WTC11 (cell line): ENCODE measurements around the gene WSB1. TPM values are rescaled to one million over a fixed set of nuclear protein-coding genes. Genes with fewer than 3 reads are reported as not detected.

ENCODE experiments used
- ATAC-seq: fragments of 200-7000 bp; cut with Tn5 transposase; 2 replicates; pipeline ENCODE4 v1.10.0; 2021; ENCODE audit warnings: mild to moderate bottlenecking, moderate library complexity
- CTCF ChIA-PET: fragments of 300-600 bp; sonication (Branson Sonifier 250); formaldehyde crosslinking; loops from one replicate; lab custom pipeline; 2021; ENCODE audit warnings: antibody characterized with exemption; lab: Charles Lee
- POLR2A ChIA-PET: fragments of 350-600 bp; sonication (Branson Sonifier 250); formaldehyde crosslinking; loops from one replicate; lab custom pipeline; 2021; ENCODE audit warnings: antibody characterized with exemption; lab: Charles Lee
- DNase-seq: peaks from one replicate; pipeline ENCODE4 v3.0.0; 2021; ENCODE audit warnings: low spot score
- H3K27ac Mint-ChIP-seq: 2 replicates; pipeline ENCODE4 v1.8.0; 2021; ENCODE audit warnings: mixed read lengths
- H3K27me3 Mint-ChIP-seq: 2 replicates; pipeline ENCODE4 v1.8.0; 2021; ENCODE audit warnings: low read depth, mild to moderate bottlenecking, moderate library complexity, mixed read lengths
- H3K36me3 Mint-ChIP-seq: 2 replicates; pipeline ENCODE4 v1.8.0; 2021; ENCODE audit warnings: mixed read lengths
- H3K4me1 Mint-ChIP-seq: 2 replicates; pipeline ENCODE4 v1.8.0; 2022; ENCODE audit warnings: mixed read lengths
- H3K4me3 Mint-ChIP-seq: 2 replicates; pipeline ENCODE4 v1.8.0; 2021; ENCODE audit warnings: mild to moderate bottlenecking, moderate library complexity, mixed read lengths
- H3K9me3 Mint-ChIP-seq: 2 replicates; pipeline ENCODE4 v1.8.0; 2021; ENCODE audit warnings: mixed read lengths
- CBFB ChIP-seq: sonication (generic); formaldehyde crosslinking; IDR thresholded peaks from 2 replicates; pipeline ENCODE4 v1.8.1; 2022; ENCODE audit warnings: mild to moderate bottlenecking, low read depth, missing genetic modification reagents
- E2F4 ChIP-seq: sonication (generic); formaldehyde crosslinking; IDR thresholded peaks from 2 replicates; pipeline ENCODE4 v1.8.1; 2022; ENCODE audit warnings: low read depth, mild to moderate bottlenecking, moderate library complexity, missing genetic modification reagents, borderline replicate concordance
- E2F5 ChIP-seq: sonication (generic); formaldehyde crosslinking; IDR thresholded peaks from 2 replicates; pipeline ENCODE4 v1.8.1; 2022; ENCODE audit warnings: mild to moderate bottlenecking, moderate library complexity, missing genetic modification reagents
- EMX1 ChIP-seq: fragments of 250-450 bp; sonication (Bioruptor Pico); IDR thresholded peaks from 2 replicates; pipeline ENCODE4 v1.8.0; 2021; ENCODE audit warnings: mild to moderate bottlenecking
- FOXP1 ChIP-seq: sonication (generic); formaldehyde crosslinking; IDR thresholded peaks from 2 replicates; pipeline ENCODE4 v1.8.0; 2022; ENCODE audit warnings: missing genetic modification reagents, mild to moderate bottlenecking, moderate library complexity, borderline replicate concordance
- FOXP4 ChIP-seq: sonication (generic); formaldehyde crosslinking; IDR thresholded peaks from 2 replicates; pipeline ENCODE4 v1.8.0; 2022; ENCODE audit warnings: mild to moderate bottlenecking, missing genetic modification reagents
- GTF2I ChIP-seq: fragments of 250-450 bp; sonication (Bioruptor Pico); conservative IDR thresholded peaks from 2 replicates; pipeline ENCODE4 v1.4.0; 2021; ENCODE audit warnings: mild to moderate bottlenecking
- HMGXB4 ChIP-seq: sonication (generic); formaldehyde crosslinking; IDR thresholded peaks from 2 replicates; pipeline ENCODE4 v1.8.1; 2023; ENCODE audit warnings: mild to moderate bottlenecking, moderate library complexity, missing genetic modification reagents
- IRF1 ChIP-seq: sonication (generic); formaldehyde crosslinking; IDR thresholded peaks from 2 replicates; pipeline ENCODE4 v1.8.0; 2023; ENCODE audit warnings: missing genetic modification reagents
- KAT7 ChIP-seq: sonication (generic); formaldehyde crosslinking; IDR thresholded peaks from 2 replicates; pipeline ENCODE4 v1.8.1; 2023; ENCODE audit warnings: missing genetic modification reagents, mild to moderate bottlenecking, borderline replicate concordance
- MXD4 ChIP-seq: fragments of 250-450 bp; sonication (Bioruptor Pico); IDR thresholded peaks from 2 replicates; pipeline ENCODE4 v1.8.0; 2021; ENCODE audit warnings: mild to moderate bottlenecking, moderate library complexity, borderline replicate concordance
- MYBL2 ChIP-seq: sonication (generic); formaldehyde crosslinking; IDR thresholded peaks from 2 replicates; pipeline ENCODE4 v1.8.1; 2023; ENCODE audit warnings: mild to moderate bottlenecking, moderate library complexity, missing genetic modification reagents
- NFATC4 ChIP-seq: fragments of 250-450 bp; sonication (Bioruptor Pico); IDR thresholded peaks from 2 replicates; pipeline ENCODE4 v1.9.0; 2021; ENCODE audit warnings: mild to moderate bottlenecking
- NR1H2 ChIP-seq: sonication (generic); formaldehyde crosslinking; IDR thresholded peaks from 2 replicates; pipeline ENCODE4 v1.9.0; 2021; ENCODE audit warnings: mild to moderate bottlenecking, moderate library complexity, missing genetic modification reagents
- NR2C2 ChIP-seq: sonication (generic); formaldehyde crosslinking; IDR thresholded peaks from 2 replicates; pipeline ENCODE4 v1.8.0; 2022; ENCODE audit warnings: mild to moderate bottlenecking, missing genetic modification reagents
- RORB ChIP-seq: fragments of 250-450 bp; sonication (Bioruptor Pico); IDR thresholded peaks from 2 replicates; pipeline ENCODE4 v1.9.0; 2021; ENCODE audit warnings: mild to moderate bottlenecking
- SMAD3 ChIP-seq: sonication (generic); formaldehyde crosslinking; IDR thresholded peaks from 2 replicates; pipeline ENCODE4 v1.8.0; 2022; ENCODE audit warnings: missing genetic modification reagents, mild to moderate bottlenecking, borderline replicate concordance
- SOX15 ChIP-seq: fragments of 250-450 bp; sonication (Bioruptor Pico); IDR thresholded peaks from 2 replicates; pipeline ENCODE4 v1.9.0; 2021; ENCODE audit warnings: mild to moderate bottlenecking
- STAT6 ChIP-seq: sonication (generic); formaldehyde crosslinking; conservative IDR thresholded peaks from 2 replicates; pipeline ENCODE4 v1.8.1; 2023; ENCODE audit warnings: mild to moderate bottlenecking, low read depth, missing genetic modification reagents, moderate library complexity
- ZNF232 ChIP-seq: sonication (generic); formaldehyde crosslinking; IDR thresholded peaks from 2 replicates; pipeline ENCODE4 v1.8.0; 2022; ENCODE audit warnings: mild to moderate bottlenecking, missing genetic modification reagents
- ZNF263 ChIP-seq: sonication (generic); formaldehyde crosslinking; IDR thresholded peaks from 2 replicates; pipeline ENCODE4 v1.8.1; 2022; ENCODE audit warnings: low read depth, mild to moderate bottlenecking, moderate library complexity, missing genetic modification reagents
- ZNF425 ChIP-seq: fragments of 250-450 bp; sonication (Bioruptor Pico); conservative IDR thresholded peaks from 2 replicates; pipeline ENCODE4 v1.9.0; 2021; ENCODE audit warnings: mild to moderate bottlenecking
- ZNF671 ChIP-seq: fragments of 250-450 bp; sonication (Bioruptor Pico); IDR thresholded peaks from 2 replicates; pipeline ENCODE4 v1.8.0; 2021; ENCODE audit warnings: mild to moderate bottlenecking
- total RNA-seq: library from RNA; stranded (reverse); gene quantifications from 3 replicates; pipeline ENCODE4 v1.2.3, GENCODE V29; 2021

Gene WSB1
- total RNA-seq, 1 experiment from 2014 or later: 167 TPM

GRCh38 chr17:27319541-27320221 is 25.8 kb downstream of the WSB1 start:
- TF ChIP-seq MXD4 (CRISPR knock-in tag): no peak
- TF ChIP-seq FOXP1 (CRISPR knock-in tag): no peak
- TF ChIP-seq ZNF263 (CRISPR knock-in tag): no peak
- no peak for TF ChIP-seq GTF2I (CRISPR knock-in tag)
- TF ChIP-seq E2F5 (CRISPR knock-in tag): no peak
- no peak for TF ChIP-seq E2F4 (CRISPR knock-in tag)
- no peak for TF ChIP-seq SMAD3 (CRISPR knock-in tag)
- no peak for TF ChIP-seq ZNF425 (CRISPR knock-in tag)
- no peak for TF ChIP-seq ZNF671
- no peak for TF ChIP-seq NR2C2
- TF ChIP-seq IRF1: no peak
- TF ChIP-seq KAT7: no peak
- ATAC-seq (no peak), DNase-seq (no peak)
- CTCF ChIA-PET: interaction anchor here (0.9 to 2.1 kb wide), 6 partner anchors 13 to 283 kb away, joined by 3 to 10 read pairs (median 4); no protein-coding TSS in a partner anchor
- H3K36me3 Mint-ChIP-seq: peaks cover 39% of the 10 kb centered on the region
- H3K9me3 Mint-ChIP-seq: no peaks in the 10 kb centered on the region
- H3K4me1 Mint-ChIP-seq: peaks cover 11% of the 10 kb centered on the region
- H3K4me3 Mint-ChIP-seq: no peak overlapping the region
- no peaks in the 10 kb centered on the region for H3K27me3 Mint-ChIP-seq
- H3K27ac Mint-ChIP-seq: no peak overlapping the region; the same call in 1 of the 2 replicates
- POLR2A ChIA-PET: interaction anchor here (0.7 to 0.9 kb wide), 2 partner anchors 13 to 26 kb away, joined by 3 read pairs; no protein-coding TSS in a partner anchor

GRCh38 chr17:27320222-27320560 is 26.3 kb downstream of the WSB1 start:
- POLR2A ChIA-PET: interaction anchor here (0.7 to 0.9 kb wide), 2 partner anchors 12 to 25 kb away, joined by 3 read pairs; no protein-coding TSS in a partner anchor
- TF ChIP-seq EMX1 (CRISPR knock-in tag) (no peak), HMGXB4 (CRISPR knock-in tag) (no peak), FOXP4 (no peak), MYBL2 (no peak), SOX15 (CRISPR knock-in tag) (no peak), KAT7 (no peak), RORB (CRISPR knock-in tag) (no peak), ZNF232 (CRISPR knock-in tag) (no peak), NFATC4 (CRISPR knock-in tag) (no peak), STAT6 (CRISPR knock-in tag) (no peak), CBFB (CRISPR knock-in tag) (no peak), NR1H2 (CRISPR knock-in tag) (no peak)

More at GRCh38 chr17:27320222-27320560, 26.3 kb downstream of the WSB1 start:
- Mint-ChIP-seq H3K9me3 (no peaks in the 10 kb centered on the region), H3K27ac (peak overlapping the region; percentile 7; the same call in 1 of the 2 replicates), H3K36me3 (peaks cover 34% of the 10 kb centered on the region), H3K27me3 (no peaks in the 10 kb centered on the region), H3K4me3 (no peak overlapping the region), H3K4me1 (peaks cover 11% of the 10 kb centered on the region)
- CTCF ChIA-PET: interaction anchor here (0.9 to 2.1 kb wide), 6 partner anchors 13 to 283 kb away, joined by 3 to 10 read pairs (median 4); no protein-coding TSS in a partner anchor
- ATAC-seq: no peak
- DNase-seq: no peak
